Epithelial cell of proximal tubule (primary cell): Measurements from ENCODE around the gene FRMPD3. TPM values are rescaled to one million over a fixed set of nuclear protein-coding genes. Genes with fewer than 3 reads are reported as not detected.

Source experiments
- DNase-seq: peaks from one replicate; pipeline ENCODE4 v3.0.0-alpha.2; 2011; ENCODE audit warnings: low read depth
- H3K4me3 ChIP-seq: 2 replicates; pipeline ENCODE4 v1.5.1; 2011; ENCODE audit warnings: low read depth, mild to moderate bottlenecking, low read length
- CTCF ChIP-seq: conservative IDR thresholded peaks from 2 replicates; pipeline ENCODE4 v1.5.1; 2012; ENCODE audit warnings: low read depth, mild to moderate bottlenecking, low read length
- total RNA-seq: library from RNA; depleted of rRNA; stranded (reverse); fragments of >200 nt; gene quantifications from 2 replicates; pipeline ENCODE4 v1.2.3, GENCODE V29; 2015

FRMPD3 gene
- total RNA-seq: under 0.01 and 0.12 TPM in 2 replicates

DNA sequence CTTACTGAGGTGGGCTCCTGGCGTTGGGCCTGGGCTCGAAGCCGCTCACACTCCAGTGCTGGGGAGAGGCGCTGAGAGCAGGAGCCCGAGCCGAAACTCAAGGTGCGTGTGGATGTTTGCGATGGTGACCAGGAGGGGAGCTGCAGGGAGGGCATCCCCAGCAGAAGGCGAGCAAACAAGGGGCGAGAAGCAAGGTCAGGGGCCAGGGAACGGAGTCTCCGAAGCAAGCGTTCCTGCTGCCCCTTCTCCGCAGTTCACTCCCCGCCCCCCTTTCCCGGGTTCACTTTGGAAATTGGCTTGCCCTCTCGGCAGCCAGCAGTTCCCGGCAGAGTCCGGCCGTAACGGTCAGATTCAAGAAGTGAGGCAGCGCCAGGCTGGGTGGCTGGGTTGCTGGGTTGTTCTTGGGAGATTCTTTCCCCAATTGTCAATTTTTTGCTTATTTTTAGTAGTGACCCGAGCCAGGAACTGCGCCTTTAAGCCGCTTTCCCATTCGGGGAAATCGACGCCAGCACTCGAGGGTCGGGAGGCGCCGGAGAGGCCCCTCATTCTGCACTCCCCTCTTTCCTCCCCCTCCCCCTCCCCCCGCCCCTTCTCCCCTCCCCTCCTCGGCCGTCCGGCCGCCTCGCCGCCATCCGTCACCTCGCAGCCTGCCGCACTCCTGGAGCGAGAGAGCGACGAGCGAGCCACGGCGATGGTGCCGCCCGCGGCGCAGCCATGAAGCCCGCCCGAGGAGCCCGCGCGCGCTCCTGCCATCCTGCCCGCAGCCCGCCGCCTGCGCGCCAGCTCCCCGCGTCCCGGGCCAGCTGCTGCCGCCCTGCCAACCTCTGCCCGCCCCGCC lies at the start of gene FRMPD3:
TSS of gene FRMPD3 (plus strand) at position 655 of the 838 bp plus-strand sequence. CDS start 76,937 bp downstream, outside the sequence.
- no peak for TF ChIP-seq CTCF
- no peak for DNase-seq
- peak within 1 kb of the TSS; percentile 42 for H3K4me3 ChIP-seq

GRCh38 chrX:107420571-107420970 lies 28.9 kb upstream of the FRMPD3 start:
- no peak overlapping the region for H3K4me3 ChIP-seq
- DNase-seq: no peak
- no peak for TF ChIP-seq CTCF

- H3K4me3 ChIP-seq: no peak overlapping the region
- TF ChIP-seq CTCF: no peak
- no peak for DNase-seq
Observed at GRCh38 chrX:107421337-107421861, 28.1 kb upstream of the FRMPD3 start.

DNA sequence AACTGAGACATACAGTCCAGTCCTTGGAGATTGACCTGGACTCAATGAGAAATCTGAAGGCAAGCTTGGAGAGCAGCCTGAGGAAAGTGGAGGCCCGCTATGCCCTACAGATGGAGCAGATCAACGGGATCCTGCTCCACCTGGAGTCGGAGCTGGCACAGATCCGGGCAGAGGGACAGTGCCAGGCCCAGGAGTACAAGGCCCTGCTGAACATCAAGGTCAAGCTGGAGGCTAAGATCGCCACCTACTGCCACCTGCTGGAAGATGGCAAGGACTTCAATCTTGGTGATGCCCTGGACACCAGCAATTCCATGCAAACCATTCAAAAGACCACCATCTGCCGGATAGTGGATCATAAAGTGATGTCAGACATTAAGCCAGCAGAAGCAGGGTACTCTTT lies 20.4 kb upstream of the FRMPD3 start:
- no peak for DNase-seq
- H3K4me3 ChIP-seq: no peak overlapping the region
- peak; percentile 43 for TF ChIP-seq CTCF

DNA sequence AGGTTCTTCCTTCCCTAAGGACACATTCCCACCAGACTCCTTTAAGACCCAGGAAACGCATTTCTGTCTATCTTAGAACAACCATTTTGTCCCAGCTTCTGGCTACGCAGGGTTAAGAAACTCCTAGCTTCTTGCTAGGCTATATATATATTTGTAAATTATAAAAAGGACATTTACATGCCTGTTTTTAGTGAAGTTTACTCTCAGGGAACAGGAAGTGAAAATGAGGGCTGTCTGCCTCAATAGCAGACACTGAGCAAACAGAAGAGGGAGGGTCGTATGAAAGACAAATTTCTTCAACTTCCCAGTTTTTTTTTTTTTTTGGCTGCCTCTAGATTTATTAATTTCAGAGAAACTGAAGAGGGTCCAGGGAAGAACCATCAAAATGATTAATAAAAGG lies 9.3 kb upstream of the FRMPD3 start:
- no peak for TF ChIP-seq CTCF
- no peak overlapping the region for H3K4me3 ChIP-seq
- DNase-seq: no peak

DNA sequence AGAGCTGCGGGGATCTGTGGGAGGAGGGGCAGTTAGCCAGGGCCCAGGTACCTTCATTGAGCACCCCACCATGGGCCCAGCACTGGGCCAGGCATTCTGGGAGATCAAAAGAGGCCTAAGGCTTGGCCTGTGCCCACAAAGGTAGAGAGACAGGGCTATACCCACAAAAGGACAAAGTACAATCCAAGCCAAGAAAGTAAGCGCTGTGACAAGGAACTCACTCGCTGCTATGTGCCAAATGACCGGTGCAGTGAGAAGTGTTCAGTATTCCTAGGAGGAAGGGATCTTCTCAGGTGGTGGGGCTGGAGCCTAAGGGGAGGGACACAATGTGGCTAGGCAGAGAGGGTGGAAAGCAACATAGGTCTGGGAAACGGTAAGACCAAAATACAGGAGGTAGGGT lies 8.8 kb upstream of the FRMPD3 start:
- no peak overlapping the region for H3K4me3 ChIP-seq
- TF ChIP-seq CTCF: no peak
- DNase-seq: no peak
